ENCODE results near the gene PRKD2. TPM values are rescaled to one million over a fixed set of nuclear protein-coding genes. Genes with fewer than 3 reads are reported as not detected.

Gene PRKD2
- total RNA-seq, 2 donors from 2014 or later = 60.9 to 61.8 TPM

- no peaks in the 10 kb centered on the region for H3K9me3 ChIP-seq
- intact Hi-C loops (cut with DNase I) = no loop called here
- no peak for DNase-seq
- no peak for TF ChIP-seq CTCF (IDR thresholded peaks at IDR 0.05)
- H3K27ac ChIP-seq = no peak overlapping the region
- peaks cover 36% of the 10 kb centered on the region for H3K36me3 ChIP-seq
- no peaks in the 10 kb centered on the region for H3K27me3 ChIP-seq
- H3K4me3 ChIP-seq = no peak overlapping the region
- H3K9ac ChIP-seq (ENCODE audit: low read depth in 2 of 2, low read length in 2 of 2) = no peak overlapping the region
- H3K4me1 ChIP-seq = no peaks in the 10 kb centered on the region
Measured at GRCh38 chr19:46729696-46730095, 12.8 kb upstream of the PRKD2 start.

GRCh38 chr19:46728693-46729339 is 11.9 kb upstream of the PRKD2 start:
- TF ChIP-seq CTCF (IDR thresholded peaks at IDR 0.05) = peak; percentile 94
- peaks cover 36% of the 10 kb centered on the region for H3K36me3 ChIP-seq
- H3K27me3 ChIP-seq = no peaks in the 10 kb centered on the region
- no peaks in the 10 kb centered on the region for H3K4me1 ChIP-seq
- no peak overlapping the region for H3K4me3 ChIP-seq
- intact Hi-C loops (cut with DNase I) = no loop called here
- peak overlapping the region in 1 of 2 donors; percentile 8 for H3K9ac ChIP-seq (ENCODE audit: low read depth in 2 of 2, low read length in 2 of 2)
- no peaks in the 10 kb centered on the region for H3K9me3 ChIP-seq
- H3K27ac ChIP-seq = no peak overlapping the region
- peak; percentile 72 for DNase-seq

GRCh38 chr19:46728208-46728607 is 11.3 kb upstream of the PRKD2 start:
- no peak for TF ChIP-seq CTCF (IDR thresholded peaks at IDR 0.05)
- Histone ChIP-seq H3K27ac (no peak overlapping the region), H3K4me1 (no peaks in the 10 kb centered on the region), H3K4me3 (no peak overlapping the region), H3K27me3 (no peaks in the 10 kb centered on the region), H3K9me3 (no peaks in the 10 kb centered on the region), H3K36me3 (peaks cover 36% of the 10 kb centered on the region), H3K9ac (ENCODE audit: low read depth in 2 of 2, low read length in 2 of 2) (no peak overlapping the region)
- intact Hi-C loops (cut with DNase I) = no loop called here
- DNase-seq = no peak

GRCh38 chr19:46727757-46728156 is 10.8 kb upstream of the PRKD2 start:
- H3K4me3 ChIP-seq = no peak overlapping the region
- intact Hi-C loops (cut with DNase I) = no loop called here
- no peak for TF ChIP-seq CTCF (IDR thresholded peaks at IDR 0.05)
- DNase-seq = no peak
- H3K27me3 ChIP-seq = no peaks in the 10 kb centered on the region
- H3K4me1 ChIP-seq = no peaks in the 10 kb centered on the region
- H3K36me3 ChIP-seq = peaks cover 37% of the 10 kb centered on the region
- H3K27ac ChIP-seq = no peak overlapping the region
- H3K9me3 ChIP-seq = no peaks in the 10 kb centered on the region
- no peak overlapping the region for H3K9ac ChIP-seq (ENCODE audit: low read depth in 2 of 2, low read length in 2 of 2)

GRCh38 chr19:46726971-46727501 is 10.1 kb upstream of the PRKD2 start:
- TF ChIP-seq CTCF (IDR thresholded peaks at IDR 0.05) = no peak
- no peak for DNase-seq
- Histone ChIP-seq H3K4me3 (no peak overlapping the region), H3K27ac (no peak overlapping the region), H3K9ac (ENCODE audit: low read depth in 2 of 2, low read length in 2 of 2) (no peak overlapping the region), H3K27me3 (no peaks in the 10 kb centered on the region), H3K36me3 (peaks cover 37% of the 10 kb centered on the region), H3K9me3 (no peaks in the 10 kb centered on the region), H3K4me1 (no peaks in the 10 kb centered on the region)
- intact Hi-C loops (cut with DNase I) = no loop called here

Data from colonic mucosa (tissue), 4 donors.